HG02884 (cell line): ENCODE measurements around the gene NPS.

Source experiments
- ATAC-seq: cut with Tn5 transposase; IDR thresholded peaks from one replicate; pipeline ENCODE4 v1.9.1; 2021; ENCODE audit warnings: mild to moderate bottlenecking, moderate library complexity; ENCODE audit not compliant: unreplicated experiment

Gene NPS, protein sequence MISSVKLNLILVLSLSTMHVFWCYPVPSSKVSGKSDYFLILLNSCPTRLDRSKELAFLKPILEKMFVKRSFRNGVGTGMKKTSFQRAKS

DNA sequence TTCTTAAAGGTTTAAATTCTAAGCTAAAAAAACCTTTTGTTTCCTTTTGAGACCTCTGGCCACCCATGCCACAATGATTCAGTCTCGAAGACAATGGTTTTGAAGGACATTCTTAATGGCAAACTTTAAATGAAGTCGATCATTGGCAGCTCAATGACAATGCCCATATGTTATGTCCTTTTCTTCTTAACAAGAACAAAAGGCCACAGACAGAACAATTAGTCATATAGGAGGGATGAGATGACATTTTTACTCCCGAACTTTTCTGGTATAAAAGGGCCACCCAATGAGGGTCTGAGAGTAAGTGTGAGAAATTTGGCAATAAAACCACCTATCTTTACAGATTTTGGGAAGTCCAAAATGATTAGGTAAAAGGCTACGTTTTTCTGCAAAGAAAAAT lies at the start of gene NPS:
Gene NPS (plus strand): TSS at position 301 of the 400 bp plus-strand sequence. CDS start 60 bp downstream, at position 361.
- ATAC-seq: no peak

DNA sequence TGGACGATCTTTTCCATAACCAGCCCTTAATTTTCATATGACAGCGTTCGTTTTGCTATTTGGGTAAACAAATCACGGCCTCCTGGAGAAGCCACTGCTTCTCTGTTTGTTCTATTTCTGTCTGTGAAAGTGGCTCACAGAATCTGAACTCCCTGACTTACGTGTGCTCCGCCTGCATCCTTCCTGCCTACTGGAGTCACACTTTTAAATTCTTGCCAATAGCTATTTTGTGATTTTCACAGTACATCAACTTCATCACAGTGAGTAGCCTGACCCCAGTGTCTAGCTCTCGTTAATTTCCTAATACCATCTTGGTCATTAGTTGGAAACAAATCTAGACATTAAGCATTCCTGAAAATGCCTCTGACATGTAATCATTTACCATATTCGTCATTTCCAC lies 49.0 kb upstream of the NPS start:
- ATAC-seq: no peak

DNA sequence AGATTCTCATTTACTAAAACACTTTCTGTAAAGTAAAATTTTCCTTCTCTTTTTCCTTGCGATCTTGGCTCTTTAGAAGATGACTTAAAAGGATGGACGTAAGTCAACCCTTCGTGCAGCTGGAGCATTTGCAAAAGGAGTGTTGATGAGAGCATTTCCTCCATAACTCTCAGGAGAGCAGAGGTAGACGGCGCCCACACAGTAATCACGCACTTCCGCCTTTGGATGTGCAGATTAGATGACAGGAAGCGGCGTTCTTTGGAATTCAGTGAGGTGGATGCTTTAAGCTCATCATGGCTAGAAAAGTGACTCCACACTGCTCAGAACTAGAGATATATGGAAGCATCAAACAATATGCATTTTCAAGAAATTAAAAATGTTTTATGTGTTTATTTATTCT lies 43.0 kb upstream of the NPS start:
- no peak for ATAC-seq

DNA sequence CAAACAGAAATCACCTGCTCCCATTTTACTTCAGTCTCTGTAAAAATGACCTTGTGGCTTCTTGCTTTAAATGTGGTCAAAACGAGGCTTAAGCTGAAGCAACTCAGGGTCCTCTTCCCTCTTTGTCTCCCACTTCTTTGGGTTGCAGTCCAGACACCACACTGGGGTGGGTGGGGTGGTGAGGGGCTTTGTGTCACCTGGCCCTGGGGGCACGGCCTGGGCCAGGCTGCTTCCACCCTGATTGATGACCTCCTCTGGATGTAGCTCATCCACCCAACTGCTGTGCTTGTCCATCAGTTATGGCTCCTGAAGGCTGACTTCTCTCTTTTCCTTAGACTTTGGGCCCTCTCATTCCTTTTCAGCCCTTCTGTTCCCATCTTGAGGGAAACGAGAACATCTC lies 26.8 kb upstream of the NPS start:
- ATAC-seq: no peak

DNA sequence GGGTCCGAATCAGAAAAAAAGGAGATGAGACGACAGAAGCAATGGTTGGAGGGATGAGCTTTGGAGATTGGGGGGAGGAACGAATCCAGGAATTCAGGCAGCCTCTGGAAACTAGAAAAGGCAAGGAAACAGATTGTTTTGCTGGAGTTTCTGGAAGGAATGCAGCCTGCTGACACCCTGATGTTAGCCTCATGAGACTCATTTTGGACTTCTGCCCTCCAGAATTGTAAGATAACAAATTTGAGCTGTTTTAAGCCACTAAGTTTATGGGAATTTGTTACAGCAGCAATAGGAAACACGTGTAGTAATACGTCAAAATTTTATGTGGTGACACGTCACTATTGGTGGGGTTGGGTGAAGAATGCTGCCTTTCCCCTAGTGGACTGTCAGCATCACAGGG lies 25.6 kb upstream of the NPS start:
- no peak for ATAC-seq

DNA sequence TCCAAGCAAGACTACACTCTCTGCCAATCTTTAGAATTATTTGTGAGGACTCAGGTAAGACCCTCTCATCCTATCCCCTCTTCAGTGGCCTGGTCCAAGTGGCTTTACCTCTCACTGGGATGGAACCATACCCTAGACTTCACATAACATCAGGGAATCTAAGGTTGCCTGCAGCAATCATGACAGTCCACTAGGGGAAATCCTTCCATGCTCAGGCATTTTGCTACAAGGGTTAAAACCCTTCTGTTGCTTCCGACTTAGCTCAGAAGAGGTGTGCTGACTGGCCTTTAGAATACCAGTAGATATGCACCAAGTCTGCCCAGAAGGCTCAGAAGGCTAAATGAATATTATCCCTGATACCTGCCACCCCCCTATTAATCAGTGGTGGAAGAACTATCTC lies 24.9 kb upstream of the NPS start:
- ATAC-seq: no peak

DNA sequence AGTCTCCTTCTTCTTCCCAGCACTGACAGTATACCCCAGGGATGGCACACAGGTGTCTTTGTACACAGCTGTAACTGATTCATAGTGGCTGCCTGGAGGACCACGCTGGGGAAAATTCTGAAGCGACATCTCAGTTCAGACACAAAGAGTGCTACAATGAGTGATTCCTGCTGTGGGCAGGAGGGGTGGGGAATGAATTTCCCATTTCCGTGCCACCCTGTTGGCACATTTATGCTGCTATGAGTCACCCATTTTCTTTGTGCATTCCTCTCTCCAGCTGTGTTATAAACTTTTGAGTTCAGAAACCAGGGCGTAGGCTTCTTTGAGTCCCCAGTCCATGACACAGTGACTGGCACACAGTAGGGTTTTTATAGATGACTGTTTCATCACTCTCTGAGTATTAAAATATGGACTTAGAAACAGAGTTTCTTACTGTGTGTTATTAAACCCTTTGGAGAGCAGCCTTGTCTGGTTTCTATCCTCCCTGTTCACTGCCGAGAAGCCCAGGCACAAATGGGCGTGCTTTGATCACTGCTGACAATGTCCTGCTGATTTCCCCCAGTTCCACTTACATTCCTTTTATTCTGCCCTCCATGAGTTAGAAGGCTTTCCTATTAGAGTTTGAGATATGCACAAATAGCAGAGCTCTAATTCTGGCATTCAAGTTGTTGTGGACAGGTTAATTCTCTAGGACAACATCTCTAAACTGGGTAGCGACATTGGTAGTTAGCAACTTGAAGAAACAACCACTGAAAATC lies 24.0 kb upstream of the NPS start:
- no peak for ATAC-seq

DNA sequence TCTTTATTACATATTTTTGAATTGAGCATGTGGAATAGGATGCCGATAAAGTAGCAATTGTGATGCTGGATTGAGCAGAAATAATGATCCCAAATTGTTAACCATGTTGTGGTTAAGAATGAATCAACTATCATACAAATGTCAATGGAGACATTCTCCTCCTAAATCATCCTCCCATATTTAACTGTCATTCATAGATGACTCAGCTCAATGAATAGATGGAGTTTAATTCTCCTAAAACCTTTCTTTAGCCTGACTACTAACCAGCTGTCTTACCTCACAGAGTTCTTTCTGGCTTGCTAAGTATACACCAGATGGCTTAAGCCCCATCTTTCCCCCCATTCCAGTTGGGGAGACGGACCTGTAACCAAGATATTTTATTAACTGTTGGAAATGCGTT lies 23.4 kb upstream of the NPS start:
- no peak for ATAC-seq

DNA sequence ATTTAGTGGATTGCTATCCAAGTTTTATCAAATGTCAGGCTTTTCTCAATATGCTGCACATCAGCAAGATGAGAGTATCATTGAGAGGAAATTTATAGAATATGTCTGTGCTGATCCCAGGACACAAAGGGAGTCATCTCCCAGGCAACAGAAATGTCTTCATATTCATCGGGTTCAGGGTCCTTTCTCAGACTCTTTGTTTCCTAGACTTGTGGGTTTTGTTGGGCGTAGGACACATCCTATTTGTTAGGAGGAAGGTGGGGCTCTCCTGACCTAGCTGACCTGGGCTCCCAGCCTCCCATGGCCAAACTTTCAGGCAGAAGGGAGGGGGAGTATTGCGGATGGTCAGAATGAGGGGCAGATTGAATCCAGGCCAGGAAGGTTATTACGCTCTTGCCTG lies 22.9 kb upstream of the NPS start:
- ATAC-seq: no peak

DNA sequence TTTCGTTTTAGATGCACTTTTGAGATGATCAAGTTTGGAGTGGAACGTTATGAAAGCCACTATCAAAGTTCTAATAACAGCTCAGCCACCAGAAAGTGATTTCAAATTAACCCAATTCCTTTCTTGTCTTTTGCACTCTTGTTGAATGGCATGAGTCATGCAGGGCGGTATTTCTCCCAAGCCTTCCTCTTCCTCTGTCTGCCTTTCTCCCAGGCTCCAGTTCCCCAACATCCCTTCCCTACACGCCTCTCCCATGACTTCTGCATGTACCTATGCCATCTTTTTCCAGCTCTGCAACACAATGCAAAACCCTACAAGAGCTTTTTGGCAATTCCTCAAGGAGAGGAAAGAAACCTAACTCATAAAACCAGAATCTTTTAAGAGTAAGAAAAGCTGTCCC lies 21.8 kb upstream of the NPS start:
- no peak for ATAC-seq

DNA sequence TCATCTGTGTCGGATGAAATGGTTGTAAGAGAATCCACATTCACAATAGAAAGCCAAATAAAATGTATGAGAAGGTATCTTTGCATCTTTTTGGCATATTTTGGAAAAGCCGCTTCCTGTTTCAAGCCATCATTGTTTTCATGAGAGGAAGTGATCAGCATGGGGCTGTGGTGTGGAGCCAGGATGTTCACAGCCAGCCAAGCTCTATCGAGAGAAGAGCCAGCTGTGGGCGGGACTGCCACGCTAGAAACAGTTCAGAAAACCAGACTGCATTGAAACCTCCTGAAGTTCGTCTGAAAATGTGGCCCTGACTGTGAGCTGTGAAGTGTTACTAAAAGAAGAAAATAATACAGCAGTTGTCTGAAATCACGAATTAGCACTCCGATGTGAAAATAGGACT lies 21.2 kb upstream of the NPS start:
- no peak for ATAC-seq

DNA sequence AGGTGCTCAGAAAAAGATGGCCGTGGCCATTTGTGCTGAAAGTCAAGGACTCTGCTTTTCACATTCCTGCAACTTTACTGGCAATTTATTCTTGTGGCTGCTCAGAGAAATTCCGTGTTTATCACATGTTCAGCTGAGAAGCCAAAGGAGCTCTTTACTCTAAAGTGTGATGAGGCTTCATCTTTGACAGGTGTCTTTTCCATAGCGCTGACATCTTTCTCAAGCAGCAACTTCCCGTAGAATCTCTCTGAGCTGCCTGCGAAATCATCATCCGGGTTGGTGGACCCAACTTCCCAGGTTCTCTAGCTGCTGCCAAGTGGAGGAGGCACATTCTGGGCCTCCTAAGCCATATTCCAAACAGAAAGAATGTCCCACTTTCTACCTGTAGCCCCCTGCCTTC lies 16.9 kb upstream of the NPS start:
- ATAC-seq: no peak

DNA sequence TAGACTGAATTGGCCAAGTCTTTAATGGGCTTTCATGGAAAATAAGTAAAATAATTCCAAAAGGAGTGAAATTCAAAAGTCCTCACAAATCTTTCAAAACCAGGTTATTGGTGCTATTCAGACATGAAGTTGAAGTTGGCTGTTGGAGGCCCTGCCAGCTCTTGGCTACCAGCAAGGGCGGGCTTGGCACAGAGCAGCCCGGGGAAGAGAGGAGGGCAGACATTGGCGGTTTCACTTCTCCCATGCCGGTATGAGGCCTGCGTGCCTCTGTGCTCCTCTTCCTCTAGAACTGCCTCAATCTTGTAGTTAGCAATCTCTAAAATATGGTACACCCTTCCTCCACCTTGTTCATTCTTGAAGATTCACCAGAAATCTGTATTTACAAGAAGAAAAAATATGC lies 16.4 kb upstream of the NPS start:
- no peak for ATAC-seq

DNA sequence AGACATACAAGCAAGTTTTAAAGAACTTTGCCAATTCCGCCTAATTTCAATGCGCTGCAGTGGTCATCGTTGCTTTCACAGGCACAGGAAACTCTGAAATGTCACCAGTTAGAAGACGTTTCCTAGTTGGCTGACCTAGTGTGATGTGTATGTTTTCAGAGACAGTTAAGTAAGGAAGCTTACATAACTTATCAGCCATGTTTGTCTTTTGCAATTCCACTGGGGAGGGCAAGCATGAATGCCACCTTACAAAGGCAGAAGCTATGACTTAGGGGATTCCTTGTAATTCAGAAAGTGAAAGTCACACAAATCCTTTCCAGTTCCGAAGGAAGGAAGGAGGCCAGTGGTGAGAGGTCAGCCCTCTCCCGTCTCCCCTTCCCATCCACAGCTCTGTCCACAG lies 15.0 kb upstream of the NPS start:
- no peak for ATAC-seq

DNA sequence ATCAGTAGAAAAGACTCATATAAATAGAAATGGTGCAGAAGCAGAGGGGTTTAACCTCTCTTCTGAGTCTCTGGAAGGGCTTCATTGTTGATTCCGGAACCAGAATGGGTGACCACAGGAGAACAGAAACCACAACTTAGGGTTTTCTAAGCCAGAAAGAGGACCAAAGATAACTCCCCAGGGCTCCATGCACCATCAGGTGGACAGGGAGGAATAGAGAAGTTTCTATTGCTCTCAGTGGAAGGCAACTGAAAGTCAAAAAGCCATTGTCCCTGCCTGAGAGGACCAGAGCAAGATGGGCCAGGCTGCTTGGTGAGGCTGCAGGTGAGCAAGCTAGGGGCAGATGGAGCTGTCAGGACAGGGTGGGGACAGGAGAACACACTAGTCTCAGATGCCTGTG lies 14.6 kb upstream of the NPS start:
- ATAC-seq: no peak

DNA sequence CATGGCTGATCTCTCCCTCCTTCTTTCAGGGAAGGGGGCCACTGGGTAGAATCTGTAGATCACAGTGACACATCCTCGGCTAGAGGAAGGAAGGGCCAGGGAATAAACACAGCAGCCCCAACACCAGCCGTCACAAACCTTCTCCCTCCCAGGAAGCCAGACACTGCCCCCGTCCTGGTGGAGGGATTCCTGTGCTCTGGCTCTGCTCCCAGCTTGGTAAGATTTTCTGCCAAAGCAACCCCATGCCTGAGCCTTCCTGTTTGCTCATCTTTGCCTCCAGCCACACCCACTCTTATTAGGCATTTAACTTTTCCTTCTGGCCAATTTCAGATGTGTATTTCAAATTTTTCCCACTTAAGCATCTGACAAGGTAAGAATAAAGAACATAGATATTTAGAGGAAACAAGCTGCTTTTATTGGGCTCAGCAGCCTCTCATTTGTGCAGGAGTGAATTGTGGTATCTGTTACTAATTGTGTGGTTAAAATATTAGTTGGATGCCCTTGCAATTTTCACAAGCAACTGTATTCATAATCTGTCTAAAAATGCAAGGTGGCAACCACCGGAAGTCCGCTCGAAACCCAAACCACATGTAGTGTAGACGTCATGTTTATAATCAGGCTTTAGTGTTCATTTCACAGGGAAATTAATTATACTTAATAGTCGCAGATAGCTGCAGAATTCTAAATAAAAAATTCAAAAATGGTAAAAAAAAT lies 13.2 kb upstream of the NPS start:
- no peak for ATAC-seq

DNA sequence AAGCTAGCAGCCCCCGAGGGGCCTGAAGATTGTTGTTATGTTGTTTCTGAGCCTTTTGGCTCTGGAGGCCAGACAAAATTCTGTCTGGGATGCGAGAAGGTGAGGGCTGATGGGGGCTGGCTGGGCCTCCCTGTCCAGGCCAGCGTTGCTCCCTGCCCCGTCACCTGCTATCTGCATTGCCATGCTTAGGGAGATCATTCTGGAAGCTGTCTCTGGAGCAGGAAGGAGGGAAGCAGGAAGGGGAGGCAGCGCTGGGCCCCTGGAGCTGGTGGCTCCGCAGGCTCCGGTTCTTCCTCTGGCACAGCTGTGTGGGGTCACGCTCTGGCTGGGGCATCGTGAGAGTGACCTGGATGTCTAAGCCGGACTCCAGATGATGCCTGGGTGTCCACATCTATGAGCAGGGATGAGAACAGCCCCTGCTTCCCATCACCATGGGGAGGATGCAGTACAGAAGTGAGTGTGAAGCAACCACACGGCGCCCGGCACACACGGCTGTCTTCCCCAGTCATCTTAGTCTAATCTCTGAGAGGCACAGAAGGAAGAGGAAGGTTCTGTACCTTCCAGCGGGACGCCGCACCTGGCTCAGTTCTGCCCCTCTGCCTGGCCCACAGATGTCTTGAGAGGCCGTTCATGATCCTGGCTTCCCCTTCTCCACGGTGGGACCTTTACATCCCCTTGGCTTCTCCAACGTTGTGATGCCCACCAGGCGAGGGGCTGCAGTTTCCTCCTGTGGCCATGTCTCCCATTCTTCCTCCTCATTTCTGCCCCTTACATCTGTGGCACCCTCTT lies 11.9 kb upstream of the NPS start:
- ATAC-seq: no peak

DNA sequence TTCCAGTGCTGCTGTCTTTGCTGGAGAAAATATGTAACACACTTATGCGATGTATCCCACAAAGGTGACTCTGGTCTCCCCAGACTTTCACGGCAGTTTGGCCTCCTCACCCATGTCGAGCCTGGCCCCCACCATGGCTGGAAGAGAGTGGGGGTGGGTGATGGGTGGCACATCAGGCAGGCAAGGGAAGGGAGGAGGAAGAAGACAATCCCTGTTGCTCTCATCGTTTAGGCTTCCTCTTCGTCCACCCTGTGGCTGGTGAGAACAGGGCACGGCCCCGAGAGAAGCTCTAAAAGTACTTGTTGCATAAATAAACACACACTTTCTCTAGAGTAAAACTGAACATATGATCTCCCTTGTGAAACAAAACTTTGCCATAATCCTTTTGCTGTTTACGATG lies 11.2 kb upstream of the NPS start:
- ATAC-seq: no peak

DNA sequence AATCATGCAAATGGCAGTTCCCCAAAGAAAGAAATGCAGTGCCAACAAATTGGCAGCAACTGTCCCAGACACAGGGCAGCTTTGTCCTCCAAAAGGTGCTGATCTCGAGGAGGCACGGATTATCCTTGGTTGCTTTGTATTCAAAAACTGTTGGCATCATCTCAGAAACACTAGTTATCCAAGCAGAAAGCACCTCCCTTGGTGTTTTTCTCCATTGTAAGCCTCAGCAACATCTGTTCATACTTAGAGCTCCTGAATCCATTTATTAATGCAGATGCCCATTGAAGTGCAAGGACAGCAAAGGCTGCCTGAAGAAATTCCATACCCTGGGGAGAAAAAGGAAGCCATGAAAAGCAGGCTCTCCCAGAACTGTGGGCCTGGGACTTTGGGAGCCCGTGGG lies 1.1 kb upstream of the NPS start:
- no peak for ATAC-seq

DNA sequence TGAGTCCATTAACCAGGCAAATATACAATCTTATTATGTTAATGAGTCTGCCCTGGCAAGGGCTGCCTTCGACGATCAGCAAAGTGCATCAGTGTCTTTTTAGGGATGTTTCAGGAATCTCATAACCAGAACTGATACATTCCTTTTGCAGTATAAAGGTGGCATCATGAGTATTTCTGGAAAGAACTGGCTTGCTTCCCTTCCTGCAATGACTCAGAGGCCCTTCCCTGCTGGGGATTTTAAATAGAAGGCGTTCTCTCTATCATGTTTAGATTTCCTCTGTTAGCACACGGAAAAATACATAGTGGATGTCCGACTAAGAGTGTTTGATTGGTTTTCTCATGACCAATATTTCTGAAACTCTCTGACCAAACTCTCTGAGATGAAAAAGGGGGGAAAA lies 1.8 kb downstream of the NPS start:
- no peak for ATAC-seq

DNA sequence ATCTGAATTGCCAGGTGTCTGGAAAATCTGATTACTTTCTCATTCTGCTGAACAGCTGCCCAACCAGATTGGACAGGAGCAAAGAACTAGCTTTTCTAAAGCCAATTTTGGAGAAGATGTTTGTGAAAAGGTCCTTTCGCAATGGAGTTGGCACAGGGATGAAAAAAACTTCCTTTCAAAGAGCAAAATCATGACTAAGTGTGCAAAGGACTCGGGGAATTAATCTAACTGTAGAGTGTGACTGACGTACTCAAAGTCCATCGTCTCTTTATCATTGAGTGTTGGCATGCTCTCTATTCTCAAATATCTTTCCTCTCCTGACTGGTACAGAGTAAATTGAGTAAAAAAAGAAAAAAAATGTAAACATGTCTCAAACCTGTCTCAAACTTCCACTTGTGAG lies 3.3 kb downstream of the NPS start:
- no peak for ATAC-seq

DNA sequence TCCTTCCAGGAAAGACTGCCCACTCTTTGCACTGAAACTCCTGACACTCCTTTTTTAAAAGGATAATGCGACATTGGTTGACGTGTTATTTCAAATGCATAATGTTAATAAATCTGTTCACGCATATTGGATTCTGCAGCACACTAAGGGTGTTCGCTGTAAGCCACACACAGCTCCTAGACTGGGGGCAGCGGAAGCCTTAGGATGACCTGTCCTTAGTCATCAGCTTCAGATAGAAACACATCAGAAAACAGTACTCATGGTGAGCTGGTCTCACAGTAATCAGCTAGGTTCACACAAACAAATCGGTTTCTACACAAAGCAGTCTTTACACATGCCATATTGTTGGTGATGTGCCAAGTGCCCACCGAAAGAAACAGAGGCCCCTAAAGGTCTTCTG lies 4.3 kb downstream of the NPS start:
- ATAC-seq: no peak
